B cell (primary cell): Measurements from ENCODE around the gene RUNDC1. TPM values are rescaled to one million over a fixed set of nuclear protein-coding genes. Genes with fewer than 3 reads are reported as not detected.

ENCODE experiments used
- ATAC-seq: fragments of 200-7000 bp; cut with Tn5 transposase; one replicate; pipeline ENCODE4 v1.10.0; 2021; ENCODE audit warnings: low read depth, mild to moderate bottlenecking, moderate number of reproducible peaks, moderate library complexity
- CTCF ChIA-PET: fragments of 350-600 bp; sonication (Branson Sonifier 250); formaldehyde crosslinking; loops from one replicate; lab custom pipeline; 2021; ENCODE audit warnings: antibody characterized with exemption, inconsistent platforms; lab: Charles Lee
- POLR2A ChIA-PET: fragments of 350-600 bp; sonication (Branson Sonifier 250); formaldehyde crosslinking; loops from one replicate; lab custom pipeline; 2021; ENCODE audit warnings: antibody characterized with exemption; lab: Charles Lee
- DNase-seq: peaks from one replicate; pipeline ENCODE4 v3.0.0; 2013
- H2AFZ ChIP-seq: 2 replicates; pipeline ENCODE4 v1.6.1; 2012; ENCODE audit warnings: mild to moderate bottlenecking, low read depth, low read length; ENCODE audit not compliant: insufficient read depth, poor library complexity, severe bottlenecking
- H3K27ac ChIP-seq, 2 donors: 1 replicate in 1 of 2; 2 replicates in 1 of 2; pipeline ENCODE4 v1.5.1; 2012 to 2013; ENCODE audit warnings: low read length in 2 of 2, mild to moderate bottlenecking in 2 of 2, moderate library complexity in 1 of 2
- H3K27me3 ChIP-seq, 4 experiments: fragments of 200-600 bp in 1 of 4; sonication (generic) in 1 of 4; replicated peaks in 1 of 4; 1 replicate in 2 of 4; 2 replicates in 2 of 4; pipeline versions ENCODE4 v1.6.1 to v1.7.0; 2013 to 2016; ENCODE audit warnings: low read length in 3 of 4, mild to moderate bottlenecking in 2 of 4, mixed read lengths in 1 of 4, moderate library complexity in 1 of 4; ENCODE audit not compliant: insufficient read depth in 4 of 4, control insufficient read depth in 3 of 4; ENCODE audit errors: control extremely low read depth in 1 of 4
- H3K36me3 ChIP-seq, 2 experiments: replicated peaks in 1 of 2; 1 replicate in 1 of 2; 2 replicates in 1 of 2; pipeline versions ENCODE4 v1.6.1 to v1.7.1; 2013; ENCODE audit warnings: low read length in 1 of 2; ENCODE audit not compliant: insufficient read depth in 2 of 2, control insufficient read depth in 1 of 2; ENCODE audit errors: control extremely low read depth in 1 of 2, extremely low read depth in 1 of 2
- H3K4me1 ChIP-seq, 2 donors: fragments of 200-600 bp in 1 of 2; sonication (generic) in 1 of 2; 1 replicate in 1 of 2; 2 replicates in 1 of 2; pipeline versions ENCODE4 v1.5.1 to v1.6.1; 2013 to 2017; ENCODE audit warnings: low read length in 2 of 2; ENCODE audit not compliant: control insufficient read depth in 2 of 2, insufficient read depth in 2 of 2
- H3K4me2 ChIP-seq: replicated peaks from 2 replicates; pipeline ENCODE3; 2012; ENCODE audit warnings: mild to moderate bottlenecking, low read depth, low read length; ENCODE audit not compliant: poor library complexity, severe bottlenecking
- H3K4me3 ChIP-seq, 5 experiments: fragments of 200-600 bp in 1 of 5; sonication (generic) in 1 of 5; 1 replicate in 3 of 5; 2 replicates in 2 of 5; pipeline versions ENCODE4 v1.5.1 to v1.7.0; 2011 to 2016; ENCODE audit warnings: low read length in 4 of 5, mild to moderate bottlenecking in 4 of 5, low read depth in 2 of 5, control low read depth in 1 of 5, moderate library complexity in 1 of 5; ENCODE audit not compliant: insufficient read depth in 1 of 5; ENCODE audit errors: control extremely low read depth in 1 of 5, extremely low read depth in 1 of 5
- H3K79me2 ChIP-seq: fragments of 200-600 bp; sonication (generic); one replicate; pipeline ENCODE4 v1.6.0; 2016; ENCODE audit warnings: low read length; ENCODE audit not compliant: control insufficient read depth, insufficient read depth
- H3K9ac ChIP-seq: fragments of 200-600 bp; sonication (generic); 2 replicates; pipeline ENCODE4 v1.6.1; 2017; ENCODE audit warnings: mild to moderate bottlenecking, low read length, moderate library complexity
- H3K9me3 ChIP-seq, 3 donors: one replicate each; pipeline versions ENCODE4 v1.6.1 to v1.7.1; 2013; ENCODE audit warnings: low read length in 2 of 3; ENCODE audit not compliant: control insufficient read depth in 2 of 3, insufficient read depth in 1 of 3; ENCODE audit errors: control extremely low read depth in 1 of 3
- H4K20me1 ChIP-seq: 2 replicates; pipeline ENCODE4 v1.6.0; 2012; ENCODE audit warnings: mild to moderate bottlenecking, low read length; ENCODE audit not compliant: insufficient read depth, control insufficient read depth, poor library complexity, severe bottlenecking
- H3K27ac Mint-ChIP-seq: one replicate; pipeline ENCODE4 v1.8.0; 2021; ENCODE audit warnings: mixed read lengths
- H3K27me3 Mint-ChIP-seq: one replicate; pipeline ENCODE4 v1.8.0; 2021; ENCODE audit warnings: mixed read lengths
- H3K4me1 Mint-ChIP-seq: one replicate; pipeline ENCODE4 v1.8.0; 2021; ENCODE audit warnings: mixed read lengths
- H3K4me3 Mint-ChIP-seq: one replicate; pipeline ENCODE4 v1.8.0; 2021; ENCODE audit warnings: mixed read lengths
- H3K9me3 Mint-ChIP-seq: one replicate; pipeline ENCODE4 v1.8.0; 2022; ENCODE audit warnings: mixed read lengths; ENCODE audit not compliant: insufficient read depth
- CTCF ChIP-seq: fragments of 200-600 bp; IDR thresholded peaks from one replicate; pipeline ENCODE4 v1.8.0; 2022; ENCODE audit warnings: antibody characterized with exemption, mild to moderate bottlenecking
- EZH2 ChIP-seq: IDR thresholded peaks from 2 replicates; pipeline ENCODE4 v1.6.1; 2012; ENCODE audit warnings: borderline replicate concordance, low read depth, mild to moderate bottlenecking, moderate library complexity, low read length; ENCODE audit not compliant: insufficient read depth, poor library complexity, severe bottlenecking
- WGBS: methylation state at CpG from one replicate; pipeline ENCODE4 v1.1.5; 2013; ENCODE audit warnings: missing lambda C conversion rate; ENCODE audit not compliant: insufficient coverage; 5-methylcytosine and 5-hydroxymethylcytosine counted together
- intact Hi-C: fragments of 100-400 bp; cut with micrococcal nuclease; formaldehyde crosslinking; loops from one replicate; pipeline ENCODE4 v1.10.0; 2022
- polyA plus RNA-seq: library from polyadenylated mRNA; depleted of rRNA; stranded (reverse); fragments of >200 nt; gene quantifications from 2 replicates; pipeline ENCODE4 v1.2.3, GENCODE V29; 2012
- total RNA-seq, 2 donors: library from RNA; stranded (reverse); fragments of 120-200 nt in 1 of 2; gene quantifications; 1 replicate in 1 of 2; 2 replicates in 1 of 2; pipeline versions ENCODE4 v1.2.3 to v1.2.4, GENCODE V29; 2013 to 2022

Gene RUNDC1
- total and polyA plus RNA-seq, 2 donors (not counting 1 experiment from before 2014, with no cell fraction given) = 14.6 to 43.7 TPM

- Mint-ChIP-seq H3K27me3 (no peaks in the 10 kb centered on the region), H3K27ac (peak overlapping the region; percentile 57), H3K4me1 (peaks cover 26% of the 10 kb centered on the region), H3K9me3 (no peaks in the 10 kb centered on the region), H3K4me3 (no peak overlapping the region)
- Histone ChIP-seq H2AFZ (no peak overlapping the region), H3K4me2 (no peak overlapping the region), H4K20me1 (peaks cover 14% of the 10 kb centered on the region), H3K27ac (peak overlapping the region in 1 of 2 donors; percentile 19), H3K4me1 (peaks cover 22 to 25% of the 10 kb centered on the region in 2 donors), H3K27me3 (no peaks in the 10 kb centered on the region), H3K79me2 (peaks cover 33% of the 10 kb centered on the region), H3K9me3 (no peaks in the 10 kb centered on the region), H3K4me3 (no peak overlapping the region), H3K36me3 (peaks cover 0 to 50% of the 10 kb centered on the region in 2 experiments), H3K9ac (no peak overlapping the region)
- ATAC-seq = no peak
- WGBS = 92% methylated on average over 2 of the region's 5 CpGs
- ChIA-PET POLR2A (no interaction called here), CTCF (no interaction called here)
- no peak for DNase-seq
- intact Hi-C loops = no loop called here
- TF ChIP-seq EZH2 = no peak
- TF ChIP-seq CTCF = no peak
These were observed 23.3 kb downstream of the RUNDC1 start for GRCh38 chr17:43003542-43004172.
